Fibroblast of mammary gland (primary cell): Measurements from ENCODE around the gene PDGFA.
"Not testable (repeated sequence)": the region's sequence is repeated elsewhere in the genome, so short reads cannot be mapped to it uniquely, and the experiment has no call there.

ENCODE experiments used
- DNase-seq: peaks from one replicate; pipeline ENCODE4 v3.0.0-alpha.2; 2010; ENCODE audit warnings: low read depth
- H3K4me3 ChIP-seq: 2 replicates; pipeline ENCODE4 v1.5.1; 2011; ENCODE audit warnings: low read depth, mild to moderate bottlenecking, low read length, moderate library complexity; ENCODE audit not compliant: control insufficient read depth
- CTCF ChIP-seq: conservative IDR thresholded peaks from 2 replicates; pipeline ENCODE4 v1.5.1; 2011; ENCODE audit warnings: low read depth, low read length, inconsistent platforms; ENCODE audit not compliant: control insufficient read depth, insufficient read depth

Gene PDGFA

GRCh38 chr7:557558-557881 is 37.9 kb upstream of the PDGFA start:
- no peak overlapping the region for H3K4me3 ChIP-seq
- no peak for TF ChIP-seq CTCF
- DNase-seq: no peak

GRCh38 chr7:556837-557557 is 37.4 kb upstream of the PDGFA start:
- no peak for TF ChIP-seq CTCF

GRCh38 chr7:556291-556826 is 36.7 kb upstream of the PDGFA start:
- no peak for DNase-seq

More at GRCh38 chr7:556837-557557, 37.4 kb upstream of the PDGFA start:
- DNase-seq: no peak
- no peak overlapping the region for H3K4me3 ChIP-seq

GRCh38 chr7:555551-556160 is 36.0 kb upstream of the PDGFA start:
- no peak for DNase-seq
- no peak for TF ChIP-seq CTCF

More at GRCh38 chr7:556291-556826, 36.7 kb upstream of the PDGFA start:
- no peak for TF ChIP-seq CTCF
- H3K4me3 ChIP-seq: no peak overlapping the region

GRCh38 chr7:553636-554111 is 34.0 kb upstream of the PDGFA start:
- H3K4me3 ChIP-seq: no peak overlapping the region
- no peak for TF ChIP-seq CTCF
- no peak for DNase-seq

More at GRCh38 chr7:555551-556160, 36.0 kb upstream of the PDGFA start:
- H3K4me3 ChIP-seq: no peak overlapping the region

GRCh38 chr7:552868-553635 is 33.4 kb upstream of the PDGFA start:
- no peak for DNase-seq
- no peak overlapping the region for H3K4me3 ChIP-seq
- no peak for TF ChIP-seq CTCF

- not testable (repeated sequence) for DNase-seq, H3K4me3 ChIP-seq
Measured at GRCh38 chr7:552151-552867, 32.7 kb upstream of the PDGFA start.

GRCh38 chr7:551615-551970 is 31.9 kb upstream of the PDGFA start:
- not testable (repeated sequence) for DNase-seq, H3K4me3 ChIP-seq
